A673 (cell line): ENCODE measurements around the gene RASL11A. TPM values are rescaled to one million over a fixed set of nuclear protein-coding genes. Genes with fewer than 3 reads are reported as not detected.

Experiments
- BruUV-seq: library from RNA; stranded (reverse); fragments of 400-500 nt; replicated peaks from 2 replicates; lab custom pipeline; 2021; lab: Mats Ljungman, UMichigan
- CTCF ChIA-PET: fragments of 300-600 bp; sonication (Branson Sonifier 250); formaldehyde crosslinking; loops from one replicate; lab custom pipeline; 2022; ENCODE audit warnings: antibody characterized with exemption; lab: Charles Lee
- POLR2A ChIA-PET: fragments of 300-600 bp; sonication (Branson Sonifier 250); formaldehyde crosslinking; loops from one replicate; lab custom pipeline; 2022; ENCODE audit warnings: antibody characterized with exemption; ENCODE audit not compliant: low non-redundant PET; lab: Charles Lee
- DNase-seq: peaks from one replicate; pipeline ENCODE4 v3.0.0-alpha.2; 2015; ENCODE audit warnings: low spot score
- H3K27ac ChIP-seq: fragments of 200-600 bp; sonication (generic); 2 replicates; pipeline ENCODE4 v1.5.1; 2016; ENCODE audit warnings: mixed run types, low read depth, mild to moderate bottlenecking, mixed read lengths, antibody characterized with exemption, low read length; ENCODE audit not compliant: poor library complexity, severe bottlenecking
- H3K27me3 ChIP-seq: fragments of 200-600 bp; sonication (generic); replicated peaks from 2 replicates; pipeline ENCODE4 v1.6.1; 2017; ENCODE audit warnings: mixed run types, low read depth, mild to moderate bottlenecking, mixed read lengths, antibody characterized with exemption, low read length; ENCODE audit not compliant: insufficient read depth, poor library complexity
- H3K36me3 ChIP-seq: fragments of 200-600 bp; sonication (generic); 2 replicates; pipeline ENCODE4 v1.6.1; 2016; ENCODE audit warnings: mixed run types, mild to moderate bottlenecking, mixed read lengths, antibody characterized with exemption, low read length; ENCODE audit not compliant: insufficient read depth, poor library complexity, severe bottlenecking
- H3K4me1 ChIP-seq: fragments of 200-600 bp; sonication (generic); 2 replicates; pipeline ENCODE4 v1.6.1; 2017; ENCODE audit warnings: mixed run types, mild to moderate bottlenecking, mixed read lengths, antibody characterized with exemption, low read length; ENCODE audit not compliant: insufficient read depth, poor library complexity, severe bottlenecking
- H3K4me3 ChIP-seq: fragments of 200-600 bp; sonication (generic); 2 replicates; pipeline ENCODE4 v1.5.1; 2016; ENCODE audit warnings: low read depth, mixed run types, mild to moderate bottlenecking, mixed read lengths, low read length; ENCODE audit not compliant: poor library complexity, severe bottlenecking
- H3K9me3 ChIP-seq: fragments of 200-600 bp; sonication (generic); 2 replicates; pipeline ENCODE4 v1.6.1; 2016; ENCODE audit warnings: mixed run types, low read depth, mild to moderate bottlenecking, mixed read lengths, antibody characterized with exemption, low read length; ENCODE audit not compliant: poor library complexity, severe bottlenecking
- EZH2 ChIP-seq: fragments of 200-600 bp; sonication (generic); IDR thresholded peaks from 2 replicates; pipeline ENCODE4 v1.6.1; 2017; ENCODE audit warnings: borderline replicate concordance, low read depth, mild to moderate bottlenecking, mixed read lengths, antibody characterized with exemption, low read length; ENCODE audit not compliant: poor library complexity, severe bottlenecking
- intact Hi-C: fragments of 100-400 bp; cut with micrococcal nuclease; formaldehyde crosslinking; loops from one replicate; pipeline ENCODE4 v1.10.0; 2022; ENCODE audit not compliant: unreplicated experiment
- total RNA-seq: library from RNA; stranded (reverse); gene quantifications from 2 replicates; pipeline ENCODE4 v1.2.3, GENCODE V29; 2021
- TF ChIP-seq, protein P1 (sequence below): fragments of 300-800, 200-600 bp; sonication (generic); conservative IDR thresholded peaks from 2 replicates; pipeline ENCODE4 v1.5.1; 2017; ENCODE audit warnings: low read depth, mild to moderate bottlenecking, antibody characterized with exemption, low read length, moderate library complexity, mixed read lengths

RASL11A gene
- total RNA-seq, 1 experiment from 2014 or later: 1.1 TPM

DNA sequence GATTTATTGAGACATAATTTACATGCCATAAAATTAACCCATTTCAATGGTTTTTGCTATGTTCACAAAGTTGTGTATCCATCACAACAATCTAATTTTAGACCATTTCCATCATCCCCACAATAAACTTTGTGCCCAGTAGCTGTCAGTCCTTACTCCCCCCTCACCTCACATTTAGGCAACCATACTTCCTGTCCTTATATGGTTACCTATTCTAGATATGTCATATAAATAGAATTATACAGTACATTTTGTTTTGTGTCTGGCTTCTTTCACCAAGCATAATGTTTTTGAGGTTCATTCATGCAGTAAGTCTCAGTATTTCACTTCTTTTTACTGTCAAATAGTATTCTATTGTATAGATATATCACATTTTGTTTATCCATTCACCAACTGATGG lies 42.5 kb upstream of the RASL11A start:
- H3K27ac ChIP-seq: no peak overlapping the region
- CTCF ChIA-PET: no interaction called here

DNA sequence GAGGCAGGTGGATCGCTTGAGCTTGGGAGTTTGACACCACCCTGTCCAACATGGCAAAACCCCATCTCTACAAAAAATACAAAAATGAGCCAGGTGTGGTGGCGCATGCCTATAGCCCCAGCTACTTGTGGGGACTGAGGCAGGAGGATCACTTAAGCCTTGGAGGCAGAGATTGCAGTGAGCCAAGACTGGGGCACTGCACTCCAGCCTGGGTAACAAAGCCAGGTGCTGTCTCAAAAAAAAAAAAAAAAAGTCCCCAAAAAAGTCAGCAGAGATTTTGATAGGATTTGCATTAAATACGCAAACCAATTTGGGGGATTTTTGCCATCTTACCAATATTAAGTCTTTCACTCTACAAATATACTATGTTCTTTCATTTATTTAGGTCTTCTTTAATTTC lies 41.0 kb upstream of the RASL11A start:
- peaks cover 11% of the 10 kb centered on the region for H3K27me3 ChIP-seq
- POLR2A ChIA-PET: no interaction called here
- TF ChIP-seq EZH2: no peak
- TF ChIP-seq, protein P1, sequence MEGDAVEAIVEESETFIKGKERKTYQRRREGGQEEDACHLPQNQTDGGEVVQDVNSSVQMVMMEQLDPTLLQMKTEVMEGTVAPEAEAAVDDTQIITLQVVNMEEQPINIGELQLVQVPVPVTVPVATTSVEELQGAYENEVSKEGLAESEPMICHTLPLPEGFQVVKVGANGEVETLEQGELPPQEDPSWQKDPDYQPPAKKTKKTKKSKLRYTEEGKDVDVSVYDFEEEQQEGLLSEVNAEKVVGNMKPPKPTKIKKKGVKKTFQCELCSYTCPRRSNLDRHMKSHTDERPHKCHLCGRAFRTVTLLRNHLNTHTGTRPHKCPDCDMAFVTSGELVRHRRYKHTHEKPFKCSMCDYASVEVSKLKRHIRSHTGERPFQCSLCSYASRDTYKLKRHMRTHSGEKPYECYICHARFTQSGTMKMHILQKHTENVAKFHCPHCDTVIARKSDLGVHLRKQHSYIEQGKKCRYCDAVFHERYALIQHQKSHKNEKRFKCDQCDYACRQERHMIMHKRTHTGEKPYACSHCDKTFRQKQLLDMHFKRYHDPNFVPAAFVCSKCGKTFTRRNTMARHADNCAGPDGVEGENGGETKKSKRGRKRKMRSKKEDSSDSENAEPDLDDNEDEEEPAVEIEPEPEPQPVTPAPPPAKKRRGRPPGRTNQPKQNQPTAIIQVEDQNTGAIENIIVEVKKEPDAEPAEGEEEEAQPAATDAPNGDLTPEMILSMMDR: no peak
- CTCF ChIA-PET: no interaction called here
- DNase-seq: no peak
- BruUV-seq: no TSS peak
- H3K27ac ChIP-seq: no peak overlapping the region
- no peaks in the 10 kb centered on the region for H3K9me3 ChIP-seq
- H3K4me3 ChIP-seq: no peak overlapping the region
- H3K36me3 ChIP-seq: no peaks in the 10 kb centered on the region
- no peaks in the 10 kb centered on the region for H3K4me1 ChIP-seq
- intact Hi-C loops: no loop called here

More for the DNA sequence above, 42.5 kb upstream of the RASL11A start:
- TF ChIP-seq EZH2: no peak
- TF ChIP-seq, protein P1: no peak
- H3K4me3 ChIP-seq: no peak overlapping the region
- no peaks in the 10 kb centered on the region for H3K9me3 ChIP-seq
- H3K27me3 ChIP-seq: peaks cover 11% of the 10 kb centered on the region
- no peaks in the 10 kb centered on the region for H3K36me3 ChIP-seq
- POLR2A ChIA-PET: no interaction called here
- intact Hi-C loops: no loop called here
- no peaks in the 10 kb centered on the region for H3K4me1 ChIP-seq
- BruUV-seq: no TSS peak
- DNase-seq: no peak

DNA sequence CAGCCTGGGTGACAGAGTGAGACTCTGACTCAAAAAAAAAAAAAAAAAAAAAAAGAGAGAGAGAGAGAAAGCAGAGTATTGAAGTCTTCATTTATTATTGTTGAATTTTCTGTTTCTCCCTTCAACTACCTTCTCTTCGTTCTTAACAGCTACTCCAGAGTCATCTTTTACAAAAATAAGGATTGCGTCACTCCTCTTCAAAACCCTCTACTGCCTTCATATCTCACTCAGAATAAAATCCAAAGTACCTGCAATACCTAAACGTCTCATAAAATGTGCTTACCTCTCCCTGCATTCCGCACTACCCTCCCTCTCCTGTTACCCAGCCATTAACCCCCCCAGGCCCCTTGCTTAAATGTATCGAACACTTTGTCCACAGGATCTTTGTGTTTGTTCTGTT lies 36.7 kb upstream of the RASL11A start:
- POLR2A ChIA-PET: no interaction called here
- no peak for DNase-seq
- CTCF ChIA-PET: no interaction called here
- no TSS peak for BruUV-seq
- intact Hi-C loops: no loop called here
- H3K27me3 ChIP-seq: peaks cover 3% of the 10 kb centered on the region
- no peaks in the 10 kb centered on the region for H3K9me3 ChIP-seq
- no peak overlapping the region for H3K4me3 ChIP-seq
- no peaks in the 10 kb centered on the region for H3K36me3 ChIP-seq
- no peaks in the 10 kb centered on the region for H3K4me1 ChIP-seq
- H3K27ac ChIP-seq: no peak overlapping the region
- TF ChIP-seq EZH2: no peak
- TF ChIP-seq, protein P1: no peak
